ENCODE results near the gene AHSG. TPM values are rescaled to one million over a fixed set of nuclear protein-coding genes. Genes with fewer than 3 reads are reported as not detected.

AHSG gene
- total and polyA plus RNA-seq, 2 donors (not counting 1 experiment from before 2014, with no cell fraction given), result not detected

DNA sequence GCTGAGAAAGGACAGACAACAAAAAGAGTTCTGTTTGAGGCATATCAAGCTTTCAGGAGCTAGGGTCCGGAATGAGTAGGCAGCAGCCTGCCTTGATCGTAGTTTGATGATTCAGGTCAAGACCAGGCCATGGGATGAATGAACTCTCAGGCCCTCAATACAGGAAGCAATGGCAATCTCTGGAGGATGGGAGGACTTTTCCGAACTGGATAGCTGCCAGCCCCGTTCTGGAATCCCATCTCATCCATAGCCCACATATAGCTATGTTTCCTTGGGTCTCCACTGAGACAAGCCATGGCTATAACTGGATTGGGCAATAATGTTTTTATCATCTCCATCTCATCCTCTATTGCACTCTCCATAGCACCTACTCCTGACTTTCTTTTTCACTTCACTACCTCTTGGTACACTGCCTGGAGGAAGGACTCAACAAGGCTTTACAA is 12.8 kb downstream of the AHSG start:
- no peaks in the 10 kb centered on the region for H3K79me2 ChIP-seq (ENCODE audit: control insufficient read depth, insufficient read depth, low read length)
- H3K4me3 ChIP-seq (replicated peaks in 1 of 4; ENCODE audit: control extremely low read depth in 1 of 4, insufficient read depth in 1 of 4, low read depth in 3 of 4, low read length in 4 of 4), result no peak overlapping the region
- no peak overlapping the region for H3K27ac ChIP-seq (ENCODE audit: insufficient read depth, low read length)
- peaks cover 5% of the 10 kb centered on the region for H3K27me3 ChIP-seq (ENCODE audit: control insufficient read depth, insufficient read depth, low read length)
- no peak overlapping the region for H2AFZ ChIP-seq (ENCODE audit: low read length)
- no peak for TF ChIP-seq CTCF (conservative IDR thresholded peaks at IDR 0.05 in 1 of 2, IDR thresholded peaks at IDR 0.05 in 1 of 2; ENCODE audit: low read depth in 1 of 2, low read length in 2 of 2)
- H4K20me1 ChIP-seq (ENCODE audit: control insufficient read depth, extremely low read depth, insufficient read depth, low read length), result no peaks in the 10 kb centered on the region
- DNase-seq (ENCODE audit: low read depth in 2 of 2), result no peak
- no peaks in the 10 kb centered on the region for H3K9me3 ChIP-seq (ENCODE audit: control insufficient read depth, insufficient read depth, low read depth, low read length)
- H3K36me3 ChIP-seq (ENCODE audit: control insufficient read depth, insufficient read depth, low read length), result no peaks in the 10 kb centered on the region
- no peak overlapping the region for H3K9ac ChIP-seq (ENCODE audit: insufficient read depth, low read length)
- no peak overlapping the region for H3K4me2 ChIP-seq (ENCODE audit: extremely low read depth, insufficient read depth, low read length)
- H3K4me1 ChIP-seq (ENCODE audit: control insufficient read depth, extremely low read depth, insufficient read depth, low read length), result no peaks in the 10 kb centered on the region

- Histone ChIP-seq H3K79me2 (ENCODE audit: control insufficient read depth, insufficient read depth, low read length) (no peaks in the 10 kb centered on the region), H4K20me1 (ENCODE audit: control insufficient read depth, extremely low read depth, insufficient read depth, low read length) (no peaks in the 10 kb centered on the region), H3K27ac (ENCODE audit: insufficient read depth, low read length) (no peak overlapping the region), H3K4me1 (ENCODE audit: control insufficient read depth, extremely low read depth, insufficient read depth, low read length) (no peaks in the 10 kb centered on the region), H3K9me3 (ENCODE audit: control insufficient read depth, insufficient read depth, low read depth, low read length) (no peaks in the 10 kb centered on the region), H3K27me3 (ENCODE audit: control insufficient read depth, insufficient read depth, low read length) (peaks cover 5% of the 10 kb centered on the region), H3K4me2 (ENCODE audit: extremely low read depth, insufficient read depth, low read length) (no peak overlapping the region), H3K36me3 (ENCODE audit: control insufficient read depth, insufficient read depth, low read length) (no peaks in the 10 kb centered on the region), H3K9ac (ENCODE audit: insufficient read depth, low read length) (no peak overlapping the region), H3K4me3 (replicated peaks in 1 of 4; ENCODE audit: control extremely low read depth in 1 of 4, insufficient read depth in 1 of 4, low read depth in 3 of 4, low read length in 4 of 4) (no peak overlapping the region), H2AFZ (ENCODE audit: low read length) (no peak overlapping the region)
- no peak for DNase-seq (ENCODE audit: low read depth in 2 of 2)
- TF ChIP-seq EZH2 (IDR thresholded peaks at IDR 0.05; ENCODE audit: low read length, missing control alignments) (no peak), CTCF (conservative IDR thresholded peaks at IDR 0.05 in 1 of 2, IDR thresholded peaks at IDR 0.05 in 1 of 2; ENCODE audit: low read depth in 1 of 2, low read length in 2 of 2) (no peak)
These were observed 13.5 kb downstream of the AHSG start for GRCh38 chr3:186626254-186626847.

- H3K27me3 ChIP-seq (ENCODE audit: control insufficient read depth, insufficient read depth, low read length), result peaks cover 2% of the 10 kb centered on the region
- H4K20me1 ChIP-seq (ENCODE audit: control insufficient read depth, extremely low read depth, insufficient read depth, low read length), result no peaks in the 10 kb centered on the region
- no peak overlapping the region for H3K27ac ChIP-seq (ENCODE audit: insufficient read depth, low read length)
- no peak for DNase-seq (ENCODE audit: low read depth in 2 of 2)
- H3K4me2 ChIP-seq (ENCODE audit: extremely low read depth, insufficient read depth, low read length), result no peak overlapping the region
- H3K4me1 ChIP-seq (ENCODE audit: control insufficient read depth, extremely low read depth, insufficient read depth, low read length), result no peaks in the 10 kb centered on the region
- H3K79me2 ChIP-seq (ENCODE audit: control insufficient read depth, insufficient read depth, low read length), result no peaks in the 10 kb centered on the region
- H3K9ac ChIP-seq (ENCODE audit: insufficient read depth, low read length), result no peak overlapping the region
- H3K4me3 ChIP-seq (replicated peaks in 1 of 4; ENCODE audit: control extremely low read depth in 1 of 4, insufficient read depth in 1 of 4, low read depth in 3 of 4, low read length in 4 of 4), result no peak overlapping the region
- H3K36me3 ChIP-seq (ENCODE audit: control insufficient read depth, insufficient read depth, low read length), result no peaks in the 10 kb centered on the region
- no peaks in the 10 kb centered on the region for H3K9me3 ChIP-seq (ENCODE audit: control insufficient read depth, insufficient read depth, low read depth, low read length)
- H2AFZ ChIP-seq (ENCODE audit: low read length), result no peak overlapping the region
- TF ChIP-seq EZH2 (IDR thresholded peaks at IDR 0.05; ENCODE audit: low read length, missing control alignments) (no peak), CTCF (conservative IDR thresholded peaks at IDR 0.05 in 1 of 2, IDR thresholded peaks at IDR 0.05 in 1 of 2; ENCODE audit: low read depth in 1 of 2, low read length in 2 of 2) (no peak)
These were observed 15.1 kb downstream of the AHSG start for GRCh38 chr3:186627852-186628414.

Data from fibroblast of lung (primary cell).